GM13977 (cell line): ENCODE measurements around the gene TIGAR.

Source experiments
- DNase-seq: peaks from one replicate; pipeline ENCODE4 v3.0.0; 2012; ENCODE audit warnings: low spot score
- CTCF ChIP-seq: IDR thresholded peaks from 2 replicates; pipeline ENCODE4 v1.5.1; 2012; ENCODE audit warnings: mild to moderate bottlenecking, control low read depth; ENCODE audit not compliant: insufficient read depth; ENCODE audit errors: extremely low read depth, missing control alignments
- in situ Hi-C: fragments of 300-500 bp; cut with MboI; formaldehyde crosslinking; loops from one replicate; pipeline ENCODE4 v1.12.0; 2022; ENCODE audit warnings: low sequenced_read_pairs, low pct_unique_long_range_greater_than_20kb, mixed read lengths, inconsistent platforms; ENCODE audit not compliant: unreplicated experiment

Gene TIGAR

GRCh38 chr12:4302881-4303280 lies 18.1 kb upstream of the TIGAR start:
- no peak for DNase-seq
- no peak for TF ChIP-seq CTCF
- in situ Hi-C loops, result no loop called here

DNA sequence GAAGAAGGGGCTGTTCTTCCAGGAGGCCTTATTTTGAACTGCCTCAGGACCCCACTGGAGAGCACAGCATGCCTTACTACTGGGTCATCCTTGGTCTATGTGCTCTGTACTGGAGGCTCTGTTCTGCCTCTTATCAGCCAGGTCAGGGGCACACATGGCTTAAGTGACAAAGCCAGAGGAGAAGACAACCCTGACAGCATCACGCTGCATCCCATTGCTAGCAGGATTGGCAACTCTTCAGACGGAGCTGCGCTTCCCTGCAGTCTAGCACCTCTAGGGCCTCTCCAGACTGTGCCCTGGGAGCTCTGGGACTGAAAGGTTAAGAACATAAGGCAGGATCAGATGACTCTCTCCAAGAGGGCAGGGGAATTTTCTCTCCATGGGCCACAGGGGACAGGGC lies 17.3 kb upstream of the TIGAR start:
- in situ Hi-C loops, result no loop called here
- no peak for DNase-seq
- TF ChIP-seq CTCF, result no peak

DNA sequence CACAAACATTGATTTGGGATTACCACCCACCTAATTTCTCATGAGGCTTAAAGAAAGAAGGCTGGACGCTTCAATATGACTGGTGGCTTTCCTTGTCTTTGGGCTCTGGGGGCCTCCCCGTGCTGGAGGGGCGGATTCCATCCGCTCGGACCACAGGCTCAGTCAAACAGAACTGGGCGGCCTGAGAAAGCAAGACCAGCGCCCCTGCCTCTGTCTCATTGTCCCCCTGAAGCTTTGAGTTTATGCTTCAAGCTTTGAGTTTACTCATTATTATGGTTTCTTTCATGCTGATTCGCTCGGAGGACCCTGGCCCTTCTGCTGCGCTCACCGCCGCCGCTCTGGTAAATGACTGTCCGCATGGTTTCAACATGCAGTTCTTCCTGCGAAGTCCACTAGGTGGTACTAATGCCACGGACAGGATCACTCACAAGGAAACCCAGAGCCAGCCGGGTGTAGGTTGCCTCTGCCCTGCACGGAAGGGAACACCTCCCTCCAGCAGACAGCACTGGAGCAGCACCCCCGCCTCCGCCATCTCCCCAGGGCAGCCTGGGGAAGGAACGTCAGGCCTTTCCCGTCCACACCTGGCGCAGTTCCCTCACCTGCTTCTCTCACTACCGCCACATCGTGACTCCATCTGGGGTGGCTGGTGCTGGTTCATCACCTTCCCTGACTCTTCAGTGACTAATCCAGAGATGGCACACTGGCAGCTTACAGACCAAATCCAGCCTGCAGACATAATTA lies 13.2 kb upstream of the TIGAR start:
- peak; percentile 47 for DNase-seq
- peak; percentile 51 for TF ChIP-seq CTCF
- in situ Hi-C loops, result no loop called here

GRCh38 chr12:4308334-4308950 lies 12.6 kb upstream of the TIGAR start:
- no peak for DNase-seq
- no peak for TF ChIP-seq CTCF
- in situ Hi-C loops, result no loop called here

GRCh38 chr12:4311776-4312175 lies 9.2 kb upstream of the TIGAR start:
- no peak for TF ChIP-seq CTCF

DNA sequence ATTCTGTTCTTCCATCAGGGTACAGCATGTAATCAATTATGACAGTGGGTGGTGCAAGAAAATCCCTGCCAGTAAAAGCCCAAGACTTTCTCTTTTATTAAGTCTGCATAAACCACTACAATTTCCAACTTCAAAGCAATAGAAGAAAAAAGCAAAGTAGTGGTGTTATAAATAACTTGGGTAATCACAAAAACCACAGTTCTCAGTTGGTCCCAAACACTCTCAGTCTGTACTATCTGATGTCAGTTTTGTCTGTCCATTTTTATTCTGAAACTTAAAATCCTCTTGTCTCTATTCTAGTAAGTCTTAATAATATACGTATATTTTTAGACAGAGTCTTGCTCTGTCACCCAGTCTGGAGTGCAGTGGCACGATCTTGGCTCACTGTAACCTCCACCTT lies 8.8 kb upstream of the TIGAR start:
- no peak for TF ChIP-seq CTCF
- in situ Hi-C loops, result no loop called here
- DNase-seq, result no peak

More at GRCh38 chr12:4311776-4312175, 9.2 kb upstream of the TIGAR start:
- in situ Hi-C loops, result no loop called here
- no peak for DNase-seq
